GM21390 (cell line): Measurements from ENCODE around the gene RETREG1.
"Not testable (repeated sequence)": the region's sequence is repeated elsewhere in the genome, so short reads cannot be mapped to it uniquely, and the experiment has no call there.

Experiments
- ATAC-seq: cut with Tn5 transposase; IDR thresholded peaks from one replicate; pipeline ENCODE4 v1.9.1; 2021; ENCODE audit not compliant: unreplicated experiment

Gene RETREG1

GRCh38 chr5:16461026-16461425 lies 155.8 kb downstream of the RETREG1 start:
- ATAC-seq: no peak

- ATAC-seq: no peak
These were observed 157.3 kb downstream of the RETREG1 start for GRCh38 chr5:16459451-16459850.

GRCh38 chr5:16457853-16458252 lies 158.9 kb downstream of the RETREG1 start:
- ATAC-seq: no peak

- no peak for ATAC-seq
These were observed 159.3 kb downstream of the RETREG1 start for GRCh38 chr5:16457451-16457850.

- no peak for ATAC-seq
These were observed 160.5 kb downstream of the RETREG1 start for GRCh38 chr5:16456103-16456832.

- no peak for ATAC-seq
These were observed 161.1 kb downstream of the RETREG1 start for GRCh38 chr5:16455668-16456067.

- no peak for ATAC-seq
These were observed 162.1 kb downstream of the RETREG1 start for GRCh38 chr5:16454686-16455085.

- ATAC-seq: no peak
These were observed 163.2 kb downstream of the RETREG1 start for GRCh38 chr5:16453609-16454008.

GRCh38 chr5:16450163-16450562 lies 166.6 kb downstream of the RETREG1 start:
- ATAC-seq: no peak

GRCh38 chr5:16446993-16447392 lies 169.8 kb downstream of the RETREG1 start:
- no peak for ATAC-seq

- no peak for ATAC-seq
These were observed 178.8 kb downstream of the RETREG1 start for GRCh38 chr5:16437977-16438376.

- not testable (repeated sequence) for ATAC-seq
These were observed 180.6 kb downstream of the RETREG1 start for GRCh38 chr5:16436065-16436682.

GRCh38 chr5:16431490-16431889 lies 185.3 kb downstream of the RETREG1 start:
- ATAC-seq: no peak

- ATAC-seq: no peak
These were observed 186.3 kb downstream of the RETREG1 start for GRCh38 chr5:16430349-16431089.

- no peak for ATAC-seq
These were observed 188.4 kb downstream of the RETREG1 start for GRCh38 chr5:16428359-16428758.

GRCh38 chr5:16427587-16427986 lies 189.2 kb downstream of the RETREG1 start:
- no peak for ATAC-seq
